ENCODE results near the gene CLCF1.

CLCF1 gene

GRCh38 chr11:67314218-67314617, 59.2 kb downstream of the CLCF1 start:
- H2AFZ ChIP-seq (ENCODE audit: low read depth), result no peak overlapping the region
- H3K36me3 ChIP-seq (ENCODE audit: insufficient read depth), result no peaks in the 10 kb centered on the region
- no peak overlapping the region for H3K4me3 ChIP-seq (IDR thresholded peaks at IDR 0.05; ENCODE audit: insufficient read depth, low read depth, low read length)
- no peaks in the 10 kb centered on the region; the same call in 1 of the 2 replicates for H3K27me3 ChIP-seq (ENCODE audit: insufficient read depth, low read depth)
- no peak overlapping the region for H3K4me2 ChIP-seq
- no peaks in the 10 kb centered on the region for H4K20me1 ChIP-seq (ENCODE audit: insufficient read depth)
- no peak overlapping the region for H3K9ac ChIP-seq
- no peaks in the 10 kb centered on the region for H3K79me2 ChIP-seq (ENCODE audit: insufficient read depth, low read depth)
- peaks cover 11% of the 10 kb centered on the region for H3K4me1 ChIP-seq (ENCODE audit: low read depth, poor library complexity, severe bottlenecking)
- no peak for TF ChIP-seq CTCF (conservative IDR thresholded peaks at IDR 0.05; ENCODE audit: low read depth, low read length)
- no peak overlapping the region for H3K27ac ChIP-seq
